Ascending aorta (tissue), 2 donors: Measurements from ENCODE around the gene ACOXL. TPM values are rescaled to one million over a fixed set of nuclear protein-coding genes. Genes with fewer than 3 reads are reported as not detected.

Experiments
- DNase-seq, 2 donors: peaks; one replicate each; pipeline ENCODE4 v3.0.0-alpha.2; 2019; ENCODE audit warnings: low spot score in 2 of 2
- H3K27ac ChIP-seq, 2 donors: fragments of 200-600 bp; sonication (generic); one replicate each; pipeline ENCODE4 v1.5.1; 2016 to 2017; ENCODE audit warnings: mild to moderate bottlenecking in 1 of 2
- H3K27me3 ChIP-seq: fragments of 200-600 bp; sonication (generic); one replicate; pipeline ENCODE4 v1.5.1; 2017
- H3K36me3 ChIP-seq, 2 donors: fragments of 200-600 bp; sonication (generic); one replicate each; pipeline ENCODE4 v1.5.1; 2016
- H3K4me1 ChIP-seq, 2 donors: fragments of 200-600 bp; sonication (generic); one replicate each; pipeline ENCODE4 v1.5.1; 2016 to 2017; ENCODE audit warnings: mild to moderate bottlenecking in 1 of 2
- H3K4me3 ChIP-seq, 2 donors: fragments of 200-600 bp; sonication (generic); one replicate each; pipeline ENCODE4 v1.5.1; 2016 to 2017; ENCODE audit warnings: mild to moderate bottlenecking in 1 of 2
- H3K9me3 ChIP-seq, 2 donors: fragments of 200-600 bp; sonication (generic); one replicate each; pipeline ENCODE4 v1.5.1; 2016
- intact Hi-C: fragments of 100-400 bp; cut with DNase I; formaldehyde crosslinking; loops from one replicate; pipeline ENCODE4 v1.15.1; 2023
- total RNA-seq: library from RNA; depleted of rRNA; stranded (reverse); fragments of >200 nt; gene quantifications from one replicate; pipeline ENCODE4 v1.1.0, GENCODE V29; 2016
- TF ChIP-seq, protein P1 (sequence below), 3 experiments: fragments of 200-600 bp in 2 of 3; fragments of 450-650 bp in 1 of 3; sonication (generic) in 2 of 3; IDR thresholded peaks; one replicate each; pipeline ENCODE4 v1.5.1; 2016 to 2019; ENCODE audit warnings: antibody characterized with exemption in 3 of 3, mild to moderate bottlenecking in 1 of 3, moderate library complexity in 1 of 3

ACOXL gene
- total RNA-seq, 1 donor from 2014 or later, result not detected

DNA sequence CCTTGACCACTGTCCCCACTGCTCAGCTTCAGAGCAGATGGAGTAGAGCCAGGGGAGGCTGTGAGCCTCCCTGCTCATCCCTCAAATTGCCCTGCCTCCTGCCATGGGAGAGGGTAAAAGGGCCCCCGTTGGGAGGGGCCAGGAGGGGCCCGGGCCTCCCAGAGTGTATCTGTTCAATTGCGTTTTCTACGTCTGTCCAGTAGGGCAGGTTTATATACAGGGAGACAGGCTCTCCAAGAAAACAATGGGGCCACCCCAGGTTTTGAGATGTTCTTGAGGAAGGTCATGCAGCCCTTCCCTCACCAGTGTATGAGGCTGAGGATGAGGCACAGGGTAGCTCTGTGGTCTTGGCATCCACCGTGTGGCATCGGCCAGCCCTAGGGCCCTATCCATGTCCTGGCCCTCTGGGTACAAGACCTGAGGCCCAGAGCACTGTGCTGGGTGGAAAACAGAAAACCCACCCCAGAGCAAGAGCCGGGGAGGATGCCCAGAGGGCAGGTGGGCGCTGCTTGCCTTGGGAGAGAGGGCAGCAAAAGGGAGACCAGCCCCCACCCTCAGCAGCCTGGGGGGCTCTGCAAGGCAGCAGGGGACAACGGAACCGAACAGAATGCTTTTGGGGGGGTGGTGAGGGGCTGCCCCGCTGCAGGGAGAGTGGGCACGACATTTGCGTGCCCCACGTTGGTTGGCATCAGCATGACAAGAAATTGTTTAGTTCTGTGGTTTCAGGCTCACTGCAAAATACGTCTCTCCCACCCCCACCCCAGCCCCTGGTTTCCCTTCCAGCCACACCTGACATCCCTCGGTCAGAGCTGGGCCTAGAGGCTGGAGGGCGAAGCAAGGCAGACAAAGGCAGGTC, 141.5 kb downstream of the ACOXL start:
- no peak for DNase-seq
- TF ChIP-seq, protein P1, sequence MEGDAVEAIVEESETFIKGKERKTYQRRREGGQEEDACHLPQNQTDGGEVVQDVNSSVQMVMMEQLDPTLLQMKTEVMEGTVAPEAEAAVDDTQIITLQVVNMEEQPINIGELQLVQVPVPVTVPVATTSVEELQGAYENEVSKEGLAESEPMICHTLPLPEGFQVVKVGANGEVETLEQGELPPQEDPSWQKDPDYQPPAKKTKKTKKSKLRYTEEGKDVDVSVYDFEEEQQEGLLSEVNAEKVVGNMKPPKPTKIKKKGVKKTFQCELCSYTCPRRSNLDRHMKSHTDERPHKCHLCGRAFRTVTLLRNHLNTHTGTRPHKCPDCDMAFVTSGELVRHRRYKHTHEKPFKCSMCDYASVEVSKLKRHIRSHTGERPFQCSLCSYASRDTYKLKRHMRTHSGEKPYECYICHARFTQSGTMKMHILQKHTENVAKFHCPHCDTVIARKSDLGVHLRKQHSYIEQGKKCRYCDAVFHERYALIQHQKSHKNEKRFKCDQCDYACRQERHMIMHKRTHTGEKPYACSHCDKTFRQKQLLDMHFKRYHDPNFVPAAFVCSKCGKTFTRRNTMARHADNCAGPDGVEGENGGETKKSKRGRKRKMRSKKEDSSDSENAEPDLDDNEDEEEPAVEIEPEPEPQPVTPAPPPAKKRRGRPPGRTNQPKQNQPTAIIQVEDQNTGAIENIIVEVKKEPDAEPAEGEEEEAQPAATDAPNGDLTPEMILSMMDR (IDR thresholded peaks at IDR 0.05), result no peak
- Histone ChIP-seq H3K4me1 (no peaks in the 10 kb centered on the region), H3K36me3 (no peaks in the 10 kb centered on the region), H3K27ac (no peak overlapping the region), H3K9me3 (no peaks in the 10 kb centered on the region), H3K27me3 (no peaks in the 10 kb centered on the region), H3K4me3 (no peak overlapping the region)
- intact Hi-C loops, result no loop called here

DNA sequence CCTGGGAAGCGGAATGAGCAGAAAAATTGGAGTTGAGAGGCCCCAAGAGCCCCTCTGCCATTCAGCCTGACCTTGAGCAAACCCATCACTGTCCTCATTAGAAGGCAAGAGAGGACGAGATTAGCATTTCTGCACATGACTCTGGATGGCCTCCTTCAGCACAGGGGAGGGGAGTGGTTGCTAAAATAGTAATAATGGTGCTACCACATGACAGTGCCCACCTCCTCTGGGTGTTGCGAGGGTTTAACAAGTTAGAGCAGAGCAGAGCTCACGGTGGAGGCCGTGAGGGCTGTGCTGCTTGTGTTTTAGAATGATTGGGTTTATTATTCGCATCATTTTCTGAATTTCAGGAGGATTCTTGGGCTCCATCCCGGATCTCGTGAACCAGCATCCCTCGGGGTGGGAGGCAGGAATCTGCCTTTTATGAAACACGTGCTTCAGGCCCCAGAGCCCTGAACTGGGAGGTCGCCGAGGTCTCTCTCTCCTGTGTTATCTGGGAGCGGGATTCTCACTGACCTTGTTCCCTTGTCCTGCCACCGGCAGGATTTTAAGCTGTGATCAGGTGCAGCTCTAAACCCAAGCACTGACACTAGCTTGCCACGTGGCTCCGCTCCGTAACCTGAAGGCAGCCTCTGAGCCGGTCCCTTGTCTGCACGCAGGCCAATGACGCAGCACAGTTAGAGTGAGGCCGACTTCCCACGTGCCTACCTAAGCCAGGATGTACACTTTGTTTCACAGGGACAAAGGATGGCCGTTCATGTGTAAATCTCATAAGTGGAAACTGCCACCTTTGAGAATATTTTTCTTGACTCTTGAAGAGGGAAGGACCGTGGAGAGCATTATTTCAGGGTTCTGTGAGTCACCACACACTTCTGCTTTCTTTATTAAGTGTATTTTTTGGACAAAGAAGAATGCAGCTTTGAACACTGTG, 142.3 kb downstream of the ACOXL start:
- TF ChIP-seq, protein P1 (IDR thresholded peaks at IDR 0.05), result no peak
- DNase-seq, result no peak
- no peaks in the 10 kb centered on the region for H3K36me3 ChIP-seq
- intact Hi-C loops, result no loop called here
- no peak overlapping the region for H3K27ac ChIP-seq
- no peaks in the 10 kb centered on the region for H3K9me3 ChIP-seq
- no peaks in the 10 kb centered on the region for H3K4me1 ChIP-seq
- H3K27me3 ChIP-seq, result no peaks in the 10 kb centered on the region
- no peak overlapping the region for H3K4me3 ChIP-seq

DNA sequence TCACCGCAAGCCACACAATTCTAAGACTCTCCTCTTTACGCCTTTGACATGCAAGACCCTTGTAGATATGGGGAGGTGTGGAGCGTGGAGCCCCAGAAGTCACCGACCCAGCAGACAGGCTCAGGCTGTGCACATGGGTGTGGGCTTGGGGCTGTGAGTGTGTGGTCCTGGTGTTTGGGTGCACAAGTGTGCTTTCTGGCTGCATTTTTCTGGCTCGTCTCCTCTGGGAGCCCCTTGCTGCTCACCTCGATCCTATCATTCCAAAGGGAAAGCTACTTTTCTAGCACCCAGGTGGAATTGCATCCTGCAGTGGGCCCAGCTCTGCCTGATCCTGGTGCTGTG, 143.0 kb downstream of the ACOXL start:
- TF ChIP-seq, protein P1 (IDR thresholded peaks at IDR 0.05), result no peak
- Histone ChIP-seq H3K36me3 (no peaks in the 10 kb centered on the region), H3K9me3 (no peaks in the 10 kb centered on the region), H3K27ac (no peak overlapping the region), H3K4me1 (no peaks in the 10 kb centered on the region), H3K27me3 (no peaks in the 10 kb centered on the region), H3K4me3 (no peak overlapping the region)
- DNase-seq, result no peak
- intact Hi-C loops, result no loop called here

DNA sequence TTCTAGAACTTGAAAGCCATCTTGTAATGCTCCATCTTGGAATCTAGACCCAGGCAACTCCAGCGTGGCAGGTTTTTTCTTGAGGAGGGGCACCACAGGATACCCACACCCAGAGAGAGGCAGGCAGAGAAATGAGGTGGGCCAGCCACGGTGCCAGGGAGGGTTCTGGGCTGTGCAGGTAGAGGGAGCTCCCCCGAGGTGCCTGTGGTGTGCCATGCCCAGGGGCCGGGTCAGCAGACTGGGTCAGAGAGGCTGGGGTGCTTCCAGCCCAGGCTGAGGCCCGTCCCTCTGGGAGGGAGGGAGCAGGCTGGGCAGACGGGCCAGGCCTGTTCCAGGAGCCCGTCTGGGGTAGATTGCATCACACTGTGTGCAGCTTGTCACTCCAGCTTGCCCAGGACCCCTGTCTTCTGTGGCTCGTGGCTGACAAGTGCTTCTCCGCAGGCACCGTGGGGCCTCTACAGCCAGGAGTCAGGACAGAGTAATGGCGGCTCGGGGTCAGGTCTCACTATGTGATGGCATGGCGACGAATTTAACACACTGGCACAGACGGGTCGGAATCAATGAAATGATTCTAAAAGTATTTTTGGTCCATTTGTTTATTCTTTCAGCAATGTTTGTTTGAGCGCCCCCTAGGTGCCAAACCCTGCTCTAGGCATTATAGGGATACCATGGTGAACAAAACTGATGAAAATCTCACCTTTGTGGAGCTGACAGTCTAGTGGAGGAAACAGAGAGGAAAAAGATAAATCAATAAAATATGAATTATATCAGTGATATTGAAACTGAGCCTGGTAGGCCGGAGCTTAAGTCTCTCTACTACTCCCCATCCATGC, 144.0 kb downstream of the ACOXL start:
- intact Hi-C loops, result no loop called here
- Histone ChIP-seq H3K27ac (no peak overlapping the region), H3K9me3 (no peaks in the 10 kb centered on the region), H3K36me3 (no peaks in the 10 kb centered on the region), H3K27me3 (no peaks in the 10 kb centered on the region), H3K4me1 (no peaks in the 10 kb centered on the region), H3K4me3 (no peak overlapping the region)
- TF ChIP-seq, protein P1 (IDR thresholded peaks at IDR 0.05), result no peak
- no peak for DNase-seq

DNA sequence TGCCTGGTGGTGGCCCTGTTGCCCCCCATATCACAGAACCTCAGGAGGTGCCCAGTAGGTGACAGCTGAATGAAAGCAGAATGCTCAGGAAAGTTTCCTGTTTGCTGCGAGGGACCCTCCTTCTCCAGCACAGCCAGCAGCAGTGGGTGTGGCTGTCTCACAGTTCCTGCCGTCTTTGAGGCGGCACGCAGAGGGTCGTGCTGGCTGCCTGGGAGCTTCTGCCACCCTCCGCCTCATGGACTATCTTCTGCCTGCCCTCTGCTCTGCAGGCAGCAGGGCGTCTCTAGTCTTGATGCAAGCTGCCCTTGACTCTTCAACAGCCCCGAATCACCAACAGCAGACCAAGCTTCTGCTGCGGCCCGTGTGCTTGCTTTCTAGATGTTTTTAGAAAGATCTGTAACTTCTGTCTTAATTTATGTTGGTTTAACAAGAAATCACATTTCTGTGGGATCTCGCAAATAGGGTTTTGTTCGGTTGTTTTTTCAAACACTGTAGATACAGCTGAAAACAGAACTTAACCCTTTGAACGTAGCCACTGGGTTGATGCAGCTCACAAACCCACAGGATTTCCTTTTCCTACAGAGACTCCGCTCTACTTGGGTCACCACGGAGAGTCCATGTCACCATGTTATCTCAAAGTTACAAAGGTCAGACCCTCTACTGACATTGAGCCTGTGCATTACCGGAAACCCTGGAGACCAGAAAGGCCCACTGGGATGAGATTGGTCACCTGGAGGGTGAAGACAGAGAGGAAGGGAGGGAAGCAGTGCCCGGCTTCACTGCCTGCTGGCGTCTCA, 144.9 kb downstream of the ACOXL start:
- TF ChIP-seq, protein P1 (IDR thresholded peaks at IDR 0.05), result no peak
- Histone ChIP-seq H3K4me1 (no peaks in the 10 kb centered on the region), H3K9me3 (no peaks in the 10 kb centered on the region), H3K36me3 (no peaks in the 10 kb centered on the region), H3K27ac (no peak overlapping the region), H3K27me3 (no peaks in the 10 kb centered on the region), H3K4me3 (no peak overlapping the region)
- DNase-seq, result no peak
- intact Hi-C loops, result no loop called here
